ENCODE measurements around the gene TSPAN4.

DNA sequence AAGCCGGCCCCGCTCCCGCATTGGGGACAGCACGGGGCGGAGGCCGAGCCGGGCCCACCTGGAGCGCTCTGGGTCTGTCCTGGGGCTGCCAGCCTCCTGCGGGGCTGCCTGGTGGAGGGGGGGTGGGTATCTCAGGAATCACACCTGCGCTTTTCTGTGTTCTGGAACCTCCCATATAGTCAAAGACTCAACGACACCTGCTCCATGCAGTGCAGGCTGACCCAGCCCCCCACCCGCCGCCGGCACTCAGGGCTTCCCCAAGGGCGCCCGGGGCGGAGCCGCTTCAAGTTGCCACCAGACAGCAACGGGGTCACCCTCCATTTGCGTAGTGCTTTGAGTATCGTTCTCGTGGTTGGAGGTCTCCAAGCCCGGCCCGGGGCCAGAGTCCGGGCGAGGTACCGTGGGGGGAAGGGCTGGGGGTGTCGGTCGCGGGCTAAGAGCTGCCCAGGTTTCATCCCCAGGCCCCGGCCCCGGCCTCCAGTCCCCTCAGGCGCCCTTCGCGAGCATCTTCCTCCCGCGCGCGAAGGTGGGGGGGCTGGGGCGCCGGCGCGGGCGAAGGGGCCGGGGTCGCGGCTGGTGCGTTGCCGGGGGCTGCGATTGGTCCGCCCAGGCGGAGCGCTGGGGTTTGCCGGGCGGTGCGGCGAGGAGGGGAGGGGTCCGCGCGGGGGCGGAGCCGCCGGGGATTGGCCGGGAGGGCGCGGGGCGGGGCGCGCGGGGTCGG, 6.6 kb downstream of the TSPAN4 start:
- TF ChIP-seq, protein P1, sequence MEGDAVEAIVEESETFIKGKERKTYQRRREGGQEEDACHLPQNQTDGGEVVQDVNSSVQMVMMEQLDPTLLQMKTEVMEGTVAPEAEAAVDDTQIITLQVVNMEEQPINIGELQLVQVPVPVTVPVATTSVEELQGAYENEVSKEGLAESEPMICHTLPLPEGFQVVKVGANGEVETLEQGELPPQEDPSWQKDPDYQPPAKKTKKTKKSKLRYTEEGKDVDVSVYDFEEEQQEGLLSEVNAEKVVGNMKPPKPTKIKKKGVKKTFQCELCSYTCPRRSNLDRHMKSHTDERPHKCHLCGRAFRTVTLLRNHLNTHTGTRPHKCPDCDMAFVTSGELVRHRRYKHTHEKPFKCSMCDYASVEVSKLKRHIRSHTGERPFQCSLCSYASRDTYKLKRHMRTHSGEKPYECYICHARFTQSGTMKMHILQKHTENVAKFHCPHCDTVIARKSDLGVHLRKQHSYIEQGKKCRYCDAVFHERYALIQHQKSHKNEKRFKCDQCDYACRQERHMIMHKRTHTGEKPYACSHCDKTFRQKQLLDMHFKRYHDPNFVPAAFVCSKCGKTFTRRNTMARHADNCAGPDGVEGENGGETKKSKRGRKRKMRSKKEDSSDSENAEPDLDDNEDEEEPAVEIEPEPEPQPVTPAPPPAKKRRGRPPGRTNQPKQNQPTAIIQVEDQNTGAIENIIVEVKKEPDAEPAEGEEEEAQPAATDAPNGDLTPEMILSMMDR (IDR thresholded peaks at IDR 0.05; ENCODE audit: insufficient read depth, low read length), result no peak
- no peak for TF ChIP-seq POLR2AphosphoS5 (IDR thresholded peaks at IDR 0.05; ENCODE audit: low read depth)
- no peak for TF ChIP-seq SPI1 (IDR thresholded peaks at IDR 0.05; ENCODE audit: borderline replicate concordance, low read depth)
